ENCODE data around the gene TSPEAR.

DNA sequence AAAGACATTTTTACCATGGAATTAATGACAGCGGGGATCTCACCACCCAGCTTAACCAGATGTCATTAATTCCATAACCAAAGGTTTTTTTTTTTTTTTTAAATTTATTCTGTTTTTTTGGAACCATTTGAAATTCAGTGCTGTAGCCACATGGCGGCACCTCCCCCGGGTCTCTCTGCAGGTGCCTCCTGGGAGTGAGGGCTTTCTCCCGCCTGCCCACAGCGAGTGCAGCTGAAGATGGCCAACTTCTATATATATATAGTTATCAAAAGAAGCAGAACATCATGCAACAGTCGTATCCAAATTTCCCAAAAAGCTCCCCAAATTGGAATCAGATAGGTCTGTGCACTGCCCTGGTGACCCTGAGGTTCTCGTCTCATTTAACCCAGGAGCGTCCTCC, 95.9 kb downstream of the TSPEAR start:
- TF ChIP-seq, protein P1, sequence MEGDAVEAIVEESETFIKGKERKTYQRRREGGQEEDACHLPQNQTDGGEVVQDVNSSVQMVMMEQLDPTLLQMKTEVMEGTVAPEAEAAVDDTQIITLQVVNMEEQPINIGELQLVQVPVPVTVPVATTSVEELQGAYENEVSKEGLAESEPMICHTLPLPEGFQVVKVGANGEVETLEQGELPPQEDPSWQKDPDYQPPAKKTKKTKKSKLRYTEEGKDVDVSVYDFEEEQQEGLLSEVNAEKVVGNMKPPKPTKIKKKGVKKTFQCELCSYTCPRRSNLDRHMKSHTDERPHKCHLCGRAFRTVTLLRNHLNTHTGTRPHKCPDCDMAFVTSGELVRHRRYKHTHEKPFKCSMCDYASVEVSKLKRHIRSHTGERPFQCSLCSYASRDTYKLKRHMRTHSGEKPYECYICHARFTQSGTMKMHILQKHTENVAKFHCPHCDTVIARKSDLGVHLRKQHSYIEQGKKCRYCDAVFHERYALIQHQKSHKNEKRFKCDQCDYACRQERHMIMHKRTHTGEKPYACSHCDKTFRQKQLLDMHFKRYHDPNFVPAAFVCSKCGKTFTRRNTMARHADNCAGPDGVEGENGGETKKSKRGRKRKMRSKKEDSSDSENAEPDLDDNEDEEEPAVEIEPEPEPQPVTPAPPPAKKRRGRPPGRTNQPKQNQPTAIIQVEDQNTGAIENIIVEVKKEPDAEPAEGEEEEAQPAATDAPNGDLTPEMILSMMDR (IDR thresholded peaks at IDR 0.05): no peak
- no peak for TF ChIP-seq POLR2A (IDR thresholded peaks at IDR 0.05)

Measured in testis (tissue), 2 donors.